Trophoblast cell (in vitro differentiated cells and primary cell): ENCODE results near the gene P2RY10.
A peak's percentile ranks its signal among the peaks of the same experiment; 100 is the strongest.

ENCODE experiments used
- DNase-seq, 2 donors: peaks; one replicate each; pipeline ENCODE4 v3.0.0-alpha.2; 2016
- H2AFZ ChIP-seq: 2 replicates; pipeline ENCODE4 v1.6.1; 2013; ENCODE audit warnings: low read length, moderate library complexity, mild to moderate bottlenecking; ENCODE audit not compliant: insufficient read depth, poor library complexity
- H2AK5ac ChIP-seq: 2 replicates; pipeline ENCODE4 v1.6.1; 2013; ENCODE audit warnings: mild to moderate bottlenecking, low read length
- H2BK120ac ChIP-seq: 2 replicates; pipeline ENCODE4 v1.6.1; 2013; ENCODE audit warnings: low read length, mild to moderate bottlenecking, moderate library complexity; ENCODE audit not compliant: insufficient read depth, poor library complexity
- H2BK12ac ChIP-seq: 2 replicates; pipeline ENCODE4 v1.6.1; 2013; ENCODE audit warnings: mild to moderate bottlenecking, low read length, moderate library complexity
- H2BK5ac ChIP-seq: 2 replicates; pipeline ENCODE4 v1.6.1; 2013; ENCODE audit warnings: low read length, low read depth, moderate library complexity, mild to moderate bottlenecking; ENCODE audit not compliant: poor library complexity
- H3K14ac ChIP-seq: 2 replicates; pipeline ENCODE4 v1.6.1; 2013; ENCODE audit warnings: mild to moderate bottlenecking, low read length
- H3K18ac ChIP-seq: 2 replicates; pipeline ENCODE4 v1.6.1; 2013; ENCODE audit warnings: mild to moderate bottlenecking, low read length
- H3K23ac ChIP-seq: 2 replicates; pipeline ENCODE4 v1.6.1; 2013; ENCODE audit warnings: low read length
- H3K27ac ChIP-seq: 2 replicates; pipeline ENCODE4 v1.5.1; 2013; ENCODE audit warnings: low read depth, mild to moderate bottlenecking, inconsistent platforms, low read length, moderate library complexity
- H3K27me3 ChIP-seq: 2 replicates; pipeline ENCODE4 v1.6.1; 2013; ENCODE audit warnings: inconsistent platforms, mild to moderate bottlenecking, low read length, moderate library complexity; ENCODE audit not compliant: insufficient read depth
- H3K36me3 ChIP-seq, 2 experiments: 1 replicate in 1 of 2; 2 replicates in 1 of 2; pipeline ENCODE4 v1.6.1; 2013; ENCODE audit warnings: low read length in 2 of 2, mild to moderate bottlenecking in 2 of 2, moderate library complexity in 1 of 2; ENCODE audit not compliant: insufficient read depth in 2 of 2, control insufficient read depth in 1 of 2
- H3K4ac ChIP-seq: 2 replicates; pipeline ENCODE4 v1.6.1; 2013; ENCODE audit warnings: low read depth, mild to moderate bottlenecking, low read length, moderate library complexity
- H3K4me1 ChIP-seq, 2 experiments: 1 replicate in 1 of 2; 2 replicates in 1 of 2; pipeline ENCODE4 v1.6.1; 2013; ENCODE audit warnings: low read length in 2 of 2, mild to moderate bottlenecking in 2 of 2, moderate library complexity in 1 of 2; ENCODE audit not compliant: insufficient read depth in 2 of 2, control insufficient read depth in 1 of 2
- H3K4me2 ChIP-seq: 2 replicates; pipeline ENCODE4 v1.6.1; 2013; ENCODE audit warnings: inconsistent platforms, mild to moderate bottlenecking, low read length, moderate library complexity
- H3K4me3 ChIP-seq: 2 replicates; pipeline ENCODE4 v1.5.1; 2013; ENCODE audit warnings: mild to moderate bottlenecking, low read depth, low read length, inconsistent platforms
- H3K79me1 ChIP-seq: one replicate; pipeline ENCODE4 v1.6.1; 2013; ENCODE audit warnings: low read length
- H3K79me2 ChIP-seq: 2 replicates; pipeline ENCODE4 v1.6.1; 2013; ENCODE audit warnings: low read length, mild to moderate bottlenecking; ENCODE audit not compliant: control insufficient read depth, insufficient read depth, poor library complexity
- H3K9ac ChIP-seq: 2 replicates; pipeline ENCODE4 v1.6.1; 2013; ENCODE audit warnings: mild to moderate bottlenecking, low read length
- H3K9me3 ChIP-seq: 2 replicates; pipeline ENCODE4 v1.6.1; 2013; ENCODE audit warnings: low read depth, mild to moderate bottlenecking, control low read depth, inconsistent platforms, low read length; ENCODE audit not compliant: insufficient read depth
- H4K12ac ChIP-seq: 2 replicates; pipeline ENCODE4 v1.6.1; 2013; ENCODE audit warnings: low read depth, mild to moderate bottlenecking, low read length, moderate library complexity
- H4K8ac ChIP-seq: 2 replicates; pipeline ENCODE4 v1.6.1; 2013; ENCODE audit warnings: low read depth, mild to moderate bottlenecking, low read length, moderate library complexity
- H4K91ac ChIP-seq: one replicate; pipeline ENCODE4 v1.6.1; 2013; ENCODE audit warnings: low read depth, mild to moderate bottlenecking, low read length, moderate library complexity
- WGBS: extraction: QIAGEN DNeasy Blood & Tissue Kit; methylation state at CpG from one replicate; pipeline ENCODE4 v1.1.7; 2013; ENCODE audit warnings: missing lambda C conversion rate; ENCODE audit not compliant: insufficient read length, insufficient coverage; ENCODE audit errors: extremely low coverage; 5-methylcytosine and 5-hydroxymethylcytosine counted together

Gene P2RY10

DNA sequence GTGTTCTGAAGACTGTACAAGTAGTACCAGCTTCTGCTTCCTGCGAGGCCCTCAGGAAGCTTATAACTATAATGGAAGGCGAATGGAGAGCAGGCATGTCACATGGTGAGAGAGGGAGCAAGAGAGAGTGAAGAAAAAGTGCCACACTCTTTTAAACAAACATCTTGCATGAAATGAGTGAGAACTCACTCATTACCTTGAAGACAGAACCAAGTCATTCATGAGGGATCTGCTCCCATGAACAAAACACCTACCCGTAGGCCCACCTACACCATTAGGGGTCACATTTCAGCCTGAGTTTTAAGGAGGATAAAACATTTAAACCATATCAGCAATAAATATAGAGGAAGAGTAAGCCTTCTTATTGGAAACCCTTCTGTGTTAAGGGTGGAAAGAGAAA, 19.4 kb downstream of the P2RY10 start:
- Histone ChIP-seq H2BK12ac (no peak overlapping the region), H4K8ac (no peak overlapping the region), H3K18ac (no peak overlapping the region), H2BK120ac (no peak overlapping the region), H3K9me3 (no peaks in the 10 kb centered on the region), H4K12ac (no peak overlapping the region), H3K27me3 (no peaks in the 10 kb centered on the region), H3K4me2 (no peak overlapping the region), H3K79me2 (no peaks in the 10 kb centered on the region), H4K91ac (no peak overlapping the region), H3K14ac (no peak overlapping the region), H3K23ac (no peak overlapping the region), H2BK5ac (no peak overlapping the region), H3K4ac (no peak overlapping the region), H2AK5ac (no peak overlapping the region), H2AFZ (no peak overlapping the region), H3K36me3 (no peaks in the 10 kb centered on the region), H3K27ac (no peak overlapping the region), H3K4me3 (no peak overlapping the region), H3K79me1 (no peaks in the 10 kb centered on the region), H3K9ac (no peak overlapping the region), H3K4me1 (no peaks in the 10 kb centered on the region)
- DNase-seq: no peak
- WGBS: no CpG with 5 or more reads among the region's 3 CpGs

GRCh38 chrX:78979789-78980464, 34.7 kb downstream of the P2RY10 start:
- H2BK120ac ChIP-seq: no peak overlapping the region
- DNase-seq: peak in 1 of 2 donors; percentile 0
- no peak overlapping the region for H2AFZ ChIP-seq
- no peak overlapping the region for H4K12ac ChIP-seq
- no peaks in the 10 kb centered on the region for H3K36me3 ChIP-seq
- H3K27me3 ChIP-seq: no peaks in the 10 kb centered on the region
- no peak overlapping the region for H3K14ac ChIP-seq
- no peak overlapping the region for H3K18ac ChIP-seq
- no peak overlapping the region for H4K91ac ChIP-seq
- H3K27ac ChIP-seq: no peak overlapping the region
- no peak overlapping the region for H3K4ac ChIP-seq
- H3K23ac ChIP-seq: no peak overlapping the region
- H3K9me3 ChIP-seq: no peaks in the 10 kb centered on the region
- no peak overlapping the region for H3K9ac ChIP-seq
- H3K79me2 ChIP-seq: no peaks in the 10 kb centered on the region
- WGBS: no CpG with 5 or more reads among the region's 4 CpGs
- H2AK5ac ChIP-seq: no peak overlapping the region
- H4K8ac ChIP-seq: no peak overlapping the region
- H3K4me2 ChIP-seq: no peak overlapping the region
- no peak overlapping the region for H2BK12ac ChIP-seq
- no peaks in the 10 kb centered on the region for H3K4me1 ChIP-seq
- H3K79me1 ChIP-seq: no peaks in the 10 kb centered on the region
- no peak overlapping the region for H2BK5ac ChIP-seq
- H3K4me3 ChIP-seq: no peak overlapping the region

GRCh38 chrX:78989349-78989748, 44.2 kb downstream of the P2RY10 start:
- no peak overlapping the region for H2BK5ac ChIP-seq
- H2AFZ ChIP-seq: no peak overlapping the region
- H3K79me2 ChIP-seq: no peaks in the 10 kb centered on the region
- no peak for DNase-seq
- no peak overlapping the region for H2BK12ac ChIP-seq
- H3K4ac ChIP-seq: no peak overlapping the region
- no peak overlapping the region for H3K14ac ChIP-seq
- no peak overlapping the region for H3K9ac ChIP-seq
- no peak overlapping the region for H3K23ac ChIP-seq
- no peaks in the 10 kb centered on the region for H3K79me1 ChIP-seq
- H2BK120ac ChIP-seq: no peak overlapping the region
- H3K4me3 ChIP-seq: no peak overlapping the region
- no peak overlapping the region for H4K12ac ChIP-seq
- no peaks in the 10 kb centered on the region for H3K27me3 ChIP-seq
- H3K36me3 ChIP-seq: no peaks in the 10 kb centered on the region
- H4K8ac ChIP-seq: no peak overlapping the region
- no peaks in the 10 kb centered on the region for H3K4me1 ChIP-seq
- WGBS: no CpG with 5 or more reads among the region's 1 CpG
- H3K27ac ChIP-seq: no peak overlapping the region
- H3K18ac ChIP-seq: no peak overlapping the region
- no peaks in the 10 kb centered on the region for H3K9me3 ChIP-seq
- H3K4me2 ChIP-seq: no peak overlapping the region
- H2AK5ac ChIP-seq: no peak overlapping the region
- no peak overlapping the region for H4K91ac ChIP-seq

- no peak overlapping the region for H2AK5ac ChIP-seq
- H4K91ac ChIP-seq: no peak overlapping the region
- H3K4ac ChIP-seq: no peak overlapping the region
- no peak overlapping the region for H2BK12ac ChIP-seq
- no peaks in the 10 kb centered on the region for H3K9me3 ChIP-seq
- no peaks in the 10 kb centered on the region for H3K79me2 ChIP-seq
- no CpG with 5 or more reads among the region's 5 CpGs for WGBS
- no peak overlapping the region for H3K4me2 ChIP-seq
- H2BK120ac ChIP-seq: no peak overlapping the region
- no peaks in the 10 kb centered on the region for H3K36me3 ChIP-seq
- no peaks in the 10 kb centered on the region for H3K4me1 ChIP-seq
- H3K79me1 ChIP-seq: no peaks in the 10 kb centered on the region
- H3K18ac ChIP-seq: no peak overlapping the region
- no peak overlapping the region for H4K12ac ChIP-seq
- no peak overlapping the region for H4K8ac ChIP-seq
- no peak overlapping the region for H3K4me3 ChIP-seq
- H2AFZ ChIP-seq: no peak overlapping the region
- no peak overlapping the region for H2BK5ac ChIP-seq
- no peak overlapping the region for H3K14ac ChIP-seq
- H3K27me3 ChIP-seq: no peaks in the 10 kb centered on the region
- H3K23ac ChIP-seq: no peak overlapping the region
- H3K27ac ChIP-seq: no peak overlapping the region
- no peak overlapping the region for H3K9ac ChIP-seq
- DNase-seq: no peak
Observed at GRCh38 chrX:78997870-78998558, 52.8 kb downstream of the P2RY10 start.
